MCF 10A (cell line): Measurements from ENCODE around the gene DNAJC11. TPM values are rescaled to one million over a fixed set of nuclear protein-coding genes. Genes with fewer than 3 reads are reported as not detected.

Experiments used
- BruUV-seq: library from RNA; stranded (reverse); fragments of 400-500 nt; replicated peaks from 2 replicates; lab custom pipeline; 2021; lab: Mats Ljungman, UMichigan
- CTCF ChIA-PET: fragments of 300-600 bp; sonication (Branson Sonifier 250); formaldehyde crosslinking; extraction: SDS; loops from one replicate; lab custom pipeline; 2021; ENCODE audit warnings: antibody characterized with exemption, inconsistent platforms; lab: Yijun Ruan, JAX
- POLR2A ChIA-PET: fragments of 300-600, 350-650 bp; sonication (Branson Sonifier 250); formaldehyde crosslinking; extraction: SDS; loops from one replicate; lab custom pipeline; 2020; ENCODE audit warnings: antibody characterized with exemption, inconsistent platforms; lab: Yijun Ruan, JAX
- DNase-seq: peaks from one replicate; pipeline ENCODE4 v3.0.0-alpha.2; 2018; ENCODE audit not compliant: unreplicated experiment
- H3K27ac Mint-ChIP-seq: one replicate; pipeline ENCODE4 v1.8.0; 2022; ENCODE audit warnings: mild to moderate bottlenecking, low read depth, mixed read lengths; ENCODE audit not compliant: unreplicated experiment
- H3K27me3 Mint-ChIP-seq: one replicate; pipeline ENCODE4 v1.8.0; 2022; ENCODE audit warnings: mixed read lengths; ENCODE audit not compliant: insufficient read depth, unreplicated experiment
- H3K36me3 Mint-ChIP-seq: one replicate; pipeline ENCODE4 v1.8.0; 2022; ENCODE audit warnings: mild to moderate bottlenecking, moderate library complexity, mixed read lengths; ENCODE audit not compliant: insufficient read depth, unreplicated experiment
- H3K4me1 Mint-ChIP-seq: one replicate; pipeline ENCODE4 v1.8.0; 2022; ENCODE audit warnings: mixed read lengths; ENCODE audit not compliant: insufficient read depth, unreplicated experiment
- H3K4me3 Mint-ChIP-seq: one replicate; pipeline ENCODE4 v1.8.0; 2022; ENCODE audit warnings: mild to moderate bottlenecking, moderate library complexity, mixed read lengths; ENCODE audit not compliant: unreplicated experiment
- H3K9me3 Mint-ChIP-seq: one replicate; pipeline ENCODE4 v1.8.0; 2022; ENCODE audit warnings: mixed read lengths; ENCODE audit not compliant: unreplicated experiment
- CTCF ChIP-seq: fragments of 200-600 bp; IDR thresholded peaks from one replicate; pipeline ENCODE4 v1.8.0; 2022; ENCODE audit warnings: antibody characterized with exemption, mild to moderate bottlenecking; ENCODE audit not compliant: unreplicated experiment
- intact Hi-C: fragments of 100-400 bp; cut with micrococcal nuclease; formaldehyde crosslinking; loops from 2 replicates; pipeline ENCODE4 v1.14.1; 2022
- total RNA-seq: library from RNA; stranded (reverse); gene quantifications from 2 replicates; pipeline ENCODE4 v1.2.3, GENCODE V29; 2022

Gene DNAJC11
- total RNA-seq, 1 experiment from 2014 or later = 76.1 TPM

DNA sequence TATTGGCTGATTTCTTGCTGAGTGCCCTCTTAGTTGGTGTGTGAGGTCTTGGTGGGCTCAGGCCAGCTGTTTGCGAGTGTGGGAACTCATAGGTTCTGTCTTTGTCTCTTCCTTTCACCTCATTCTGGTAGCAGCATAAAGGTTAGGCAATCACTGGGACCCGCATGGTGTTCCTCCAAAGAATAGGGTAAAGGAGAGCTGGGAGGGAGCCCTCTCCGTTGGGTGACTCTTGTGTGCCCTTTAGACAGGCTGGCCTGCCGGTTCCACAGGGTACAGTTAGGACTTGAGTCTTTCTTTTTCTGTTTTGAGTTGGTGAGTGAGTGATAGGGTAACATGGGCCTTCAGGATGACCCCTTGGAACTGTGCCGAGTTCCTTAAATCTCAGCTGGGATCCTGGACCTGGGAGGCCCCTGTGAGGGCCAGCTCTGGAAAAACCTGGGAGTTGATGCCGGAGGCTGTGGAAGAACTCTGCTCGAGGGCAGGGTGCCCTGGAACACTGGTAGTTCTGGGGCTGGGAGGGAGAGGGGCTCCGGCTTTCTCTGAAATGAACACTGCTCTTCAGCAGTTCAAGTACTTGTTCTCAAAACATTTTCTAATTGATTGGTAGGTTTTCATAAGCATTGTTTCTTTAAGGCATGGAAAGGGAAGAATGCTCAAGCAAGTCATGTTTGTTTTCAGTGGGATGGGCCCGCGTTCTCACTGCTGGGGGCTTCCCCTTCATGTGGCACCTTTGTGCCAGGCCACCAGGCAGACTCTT lies 79.0 kb downstream of the DNAJC11 start:
- ChIA-PET CTCF (interaction anchor here (1.3 kb wide), 1 partner anchor 133 kb away, joined by 3 read pairs; no protein-coding TSS in a partner anchor), POLR2A (interaction anchor here (0.9 to 1.5 kb wide), 2 partner anchors 10 to 35 kb away, joined by 3 to 4 read pairs; no protein-coding TSS in a partner anchor)
- H3K4me3 Mint-ChIP-seq = no peak overlapping the region
- no TSS peak for BruUV-seq
- no peak overlapping the region for H3K27ac Mint-ChIP-seq
- no peak for TF ChIP-seq CTCF
- no peaks in the 10 kb centered on the region for H3K27me3 Mint-ChIP-seq
- no peaks in the 10 kb centered on the region for H3K9me3 Mint-ChIP-seq
- DNase-seq = no peak
- intact Hi-C loops = no loop called here
- H3K4me1 Mint-ChIP-seq = peaks cover 3% of the 10 kb centered on the region
- peaks cover 60% of the 10 kb centered on the region for H3K36me3 Mint-ChIP-seq

GRCh38 chr1:6621429-6622391 lies 79.9 kb downstream of the DNAJC11 start:
- Mint-ChIP-seq H3K27ac (no peak overlapping the region), H3K4me3 (no peak overlapping the region), H3K9me3 (no peaks in the 10 kb centered on the region), H3K27me3 (no peaks in the 10 kb centered on the region), H3K4me1 (peaks cover under 1% of the 10 kb centered on the region), H3K36me3 (peaks cover 51% of the 10 kb centered on the region)
- DNase-seq = no peak
- ChIA-PET POLR2A (interaction anchor here (0.9 to 1.5 kb wide), 2 partner anchors 11 to 34 kb away, joined by 3 to 4 read pairs; no protein-coding TSS in a partner anchor), CTCF (interaction anchor here (1.3 kb wide), 1 partner anchor 132 kb away, joined by 3 read pairs; no protein-coding TSS in a partner anchor)
- intact Hi-C loops = no loop called here
- no peak for TF ChIP-seq CTCF
- TSS peak; percentile 6 for BruUV-seq

DNA sequence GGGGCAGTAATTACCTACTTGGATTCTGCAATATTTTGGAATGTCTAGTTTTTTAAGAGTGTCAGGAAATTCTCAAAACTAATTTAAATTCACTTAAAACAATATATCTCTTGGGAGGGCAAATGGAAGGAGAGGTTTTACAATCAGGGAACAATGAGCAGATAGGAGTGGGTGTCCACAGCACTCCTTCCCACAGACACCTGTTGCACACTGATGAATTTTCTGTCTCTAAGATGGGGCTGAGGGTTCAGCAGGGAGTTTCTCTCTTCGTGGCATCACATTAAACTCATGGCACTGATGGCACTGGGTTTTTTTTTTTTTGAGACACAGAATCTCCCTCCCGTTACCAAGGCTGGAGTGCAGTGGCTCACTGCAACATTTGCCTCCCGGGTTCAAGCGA lies 82.6 kb downstream of the DNAJC11 start:
- POLR2A ChIA-PET = interaction anchor here (0.6 kb wide), 1 partner anchor 85 kb away, joined by 3 read pairs; no protein-coding TSS in a partner anchor
- Mint-ChIP-seq H3K4me3 (no peak overlapping the region), H3K4me1 (peaks cover 6% of the 10 kb centered on the region), H3K27me3 (no peaks in the 10 kb centered on the region), H3K27ac (no peak overlapping the region), H3K9me3 (no peaks in the 10 kb centered on the region), H3K36me3 (peaks cover 45% of the 10 kb centered on the region)
- BruUV-seq = no TSS peak
- CTCF ChIA-PET = no interaction called here
- no peak for DNase-seq
- intact Hi-C loops = no loop called here
- no peak for TF ChIP-seq CTCF
